HCT116 (cell line): Measurements from ENCODE around the gene CYP11A1. TPM values are rescaled to one million over a fixed set of nuclear protein-coding genes. Genes with fewer than 3 reads are reported as not detected.

Source experiments
- ATAC-seq: fragments of 200-7000 bp; cut with Tn5 transposase; 2 replicates; pipeline ENCODE4 v1.9.1; 2020; ENCODE audit warnings: mild to moderate bottlenecking, moderate library complexity
- BruUV-seq: library from RNA; stranded (reverse); fragments of 400-500 nt; replicated peaks from 2 replicates; lab custom pipeline; 2021; lab: Mats Ljungman, UMichigan
- CTCF ChIA-PET: fragments of 300-600 bp; sonication (Branson Sonifier 250); formaldehyde crosslinking; loops from one replicate; lab custom pipeline; 2021; ENCODE audit warnings: antibody characterized with exemption; lab: Charles Lee
- POLR2A ChIA-PET: fragments of 300-600, 350-600 bp; sonication (Branson Sonifier 250); formaldehyde crosslinking; loops from one replicate; lab custom pipeline; 2021; ENCODE audit warnings: antibody characterized with exemption; lab: Charles Lee
- RAD21 ChIA-PET, 2 experiments: fragments of 300-600 bp; sonication (Branson Sonifier 250); formaldehyde crosslinking; loops; one replicate each; lab custom pipeline; 2023; ENCODE audit warnings: low total read pairs in 2 of 2; ENCODE audit not compliant: uncharacterized antibody in 2 of 2, unreplicated experiment in 2 of 2, low non-redundant PET in 1 of 2; lab: Charles Lee
- DNase-seq: peaks from one replicate; pipeline ENCODE4 v3.0.0-alpha.2; 2010; ENCODE audit warnings: low read depth, low spot score
- H2AFZ ChIP-seq: fragments of 200-600 bp; shearing (Covaris generic), sonication (generic); 2 replicates; pipeline ENCODE4 v1.6.1; 2017; ENCODE audit warnings: low read depth, mixed run types, mixed read lengths, antibody characterized with exemption, low read length; ENCODE audit not compliant: poor library complexity, severe bottlenecking
- H3K27ac ChIP-seq: 2 replicates; pipeline ENCODE4 v1.5.1; 2012; ENCODE audit warnings: low read depth, low read length
- H3K27me3 ChIP-seq: fragments of 200-600 bp; sonication (generic); 2 replicates; pipeline ENCODE4 v1.6.1; 2016; ENCODE audit warnings: mixed run types, low read length, mixed read lengths; ENCODE audit not compliant: insufficient read depth
- H3K36me3 ChIP-seq, 2 experiments: fragments of 200-500 bp in 1 of 2; fragments of 200-600 bp in 1 of 2; sonication (Bioruptor generic) in 1 of 2; sonication (generic) in 1 of 2; 2 replicates each; pipeline versions ENCODE4 v1.5.1 to v1.6.1; 2014 to 2016; ENCODE audit warnings: low read length in 2 of 2, inconsistent platforms in 1 of 2, mixed read lengths in 1 of 2, mixed run types in 1 of 2; ENCODE audit not compliant: insufficient read depth in 2 of 2, control insufficient read depth in 1 of 2
- H3K4me1 ChIP-seq, 2 experiments: fragments of 200-600 bp in 1 of 2; sonication (generic) in 1 of 2; 2 replicates each; pipeline versions ENCODE4 v1.5.1 to v1.6.1; 2012 to 2017; ENCODE audit warnings: low read length in 2 of 2, inconsistent platforms in 1 of 2, mild to moderate bottlenecking in 1 of 2, mixed read lengths in 1 of 2, mixed run types in 1 of 2, moderate library complexity in 1 of 2; ENCODE audit not compliant: insufficient read depth in 2 of 2, control insufficient read depth in 1 of 2
- H3K4me2 ChIP-seq: fragments of 200-600 bp; sonication (generic); 2 replicates; pipeline ENCODE4 v1.6.1; 2017; ENCODE audit warnings: mixed run types, low read length, mixed read lengths
- H3K4me3 ChIP-seq, 2 experiments: fragments of 200-600 bp in 1 of 2; sonication (generic) in 1 of 2; replicated peaks in 1 of 2; 2 replicates each; pipeline ENCODE4 v1.5.1; 2011 to 2016; ENCODE audit warnings: low read length in 2 of 2, control low read depth in 1 of 2, low read depth in 1 of 2, mild to moderate bottlenecking in 1 of 2, mixed read lengths in 1 of 2, mixed run types in 1 of 2
- H3K79me2 ChIP-seq: fragments of 200-600 bp; sonication (generic); 2 replicates; pipeline ENCODE4 v1.6.1; 2017; ENCODE audit warnings: mild to moderate bottlenecking, mixed run types, low read length, moderate library complexity, mixed read lengths; ENCODE audit not compliant: insufficient read depth
- H3K9ac ChIP-seq: fragments of 200-600 bp; sonication (generic); 2 replicates; pipeline ENCODE4 v1.6.1; 2016; ENCODE audit warnings: low read length, mixed read lengths
- H3K9me2 ChIP-seq: fragments of 200-600 bp; sonication (generic), shearing (Covaris generic); 2 replicates; pipeline ENCODE4 v1.6.1; 2017; ENCODE audit warnings: mixed run types, mild to moderate bottlenecking, moderate library complexity; ENCODE audit not compliant: insufficient read depth
- H3K9me3 ChIP-seq, 2 experiments: fragments of 200-500 bp in 1 of 2; fragments of 200-600 bp in 1 of 2; sonication (Bioruptor generic) in 1 of 2; sonication (generic) in 1 of 2; 2 replicates each; pipeline ENCODE4 v1.6.1; 2014 to 2017; ENCODE audit warnings: low read length in 2 of 2, mixed read lengths in 2 of 2, inconsistent platforms in 1 of 2, low read depth in 1 of 2, mild to moderate bottlenecking in 1 of 2, mixed run types in 1 of 2, moderate library complexity in 1 of 2; ENCODE audit not compliant: control insufficient read depth in 1 of 2, insufficient read depth in 1 of 2
- H4K20me1 ChIP-seq: fragments of 200-600 bp; sonication (generic), shearing (Covaris generic); 2 replicates; pipeline ENCODE4 v1.6.1; 2017; ENCODE audit warnings: mixed run types, mild to moderate bottlenecking, moderate library complexity; ENCODE audit not compliant: insufficient read depth
- ATF3 ChIP-seq: IDR thresholded peaks from 2 replicates; pipeline ENCODE4 v1.6.1; 2012
- FOSL1 ChIP-seq: IDR thresholded peaks from 2 replicates; pipeline ENCODE4 v1.6.1; 2012; ENCODE audit warnings: low read depth
- JUND ChIP-seq: IDR thresholded peaks from 2 replicates; pipeline ENCODE4 v1.6.1; 2012
- MAX ChIP-seq: IDR thresholded peaks from 2 replicates; pipeline ENCODE4 v1.6.1; 2012
- POLR2A ChIP-seq: IDR thresholded peaks from 2 replicates; pipeline ENCODE4 v1.7.0; 2011; ENCODE audit warnings: borderline replicate concordance; ENCODE audit not compliant: insufficient read depth, insufficient read length; ENCODE audit errors: extremely low read depth
- RAD21 ChIP-seq: IDR thresholded peaks from 2 replicates; pipeline ENCODE4 v1.6.1; 2012; ENCODE audit warnings: low read depth, mild to moderate bottlenecking
- REST ChIP-seq: IDR thresholded peaks from 2 replicates; pipeline ENCODE4 v1.6.1; 2012; ENCODE audit warnings: low read depth
- SP1 ChIP-seq: IDR thresholded peaks from 2 replicates; pipeline ENCODE4 v1.6.1; 2012; ENCODE audit warnings: low read depth
- TCF7L2 ChIP-seq: IDR thresholded peaks from 2 replicates; pipeline ENCODE4 v1.7.0; 2011; ENCODE audit warnings: borderline replicate concordance, inconsistent platforms; ENCODE audit not compliant: insufficient read depth, insufficient read length; ENCODE audit errors: extremely low read depth
- ZNF274 ChIP-seq: fragments of 200-500 bp; sonication (Bioruptor generic); IDR thresholded peaks from 2 replicates; pipeline ENCODE4 v1.6.1; 2014; ENCODE audit warnings: mild to moderate bottlenecking, low read depth, low read length, inconsistent platforms
- intact Hi-C: fragments of 100-400 bp; cut with micrococcal nuclease; formaldehyde crosslinking; loops from 2 replicates; pipeline ENCODE4 v1.10.0; 2022
- total RNA-seq: library from RNA; stranded (reverse); gene quantifications from one replicate; pipeline ENCODE4 v1.2.1, GENCODE V29; 2021; ENCODE audit not compliant: unreplicated experiment
- TF ChIP-seq, protein P1 (sequence below), 3 experiments: fragments of 200-600 bp in 1 of 3; sonication (generic) in 1 of 3; IDR thresholded peaks in 2 of 3; conservative IDR thresholded peaks in 1 of 3; 2 replicates each; pipeline ENCODE4 v1.5.1; 2012 to 2017; ENCODE audit warnings: low read depth in 2 of 3, low read length in 2 of 3, antibody characterized with exemption in 1 of 3, borderline replicate concordance in 1 of 3, control low read depth in 1 of 3, mild to moderate bottlenecking in 1 of 3, mixed read lengths in 1 of 3, mixed run types in 1 of 3, moderate library complexity in 1 of 3; ENCODE audit not compliant: insufficient read depth in 1 of 3

The CYP11A1 gene
- total RNA-seq, 1 experiment from 2014 or later, result 0.57 TPM

DNA sequence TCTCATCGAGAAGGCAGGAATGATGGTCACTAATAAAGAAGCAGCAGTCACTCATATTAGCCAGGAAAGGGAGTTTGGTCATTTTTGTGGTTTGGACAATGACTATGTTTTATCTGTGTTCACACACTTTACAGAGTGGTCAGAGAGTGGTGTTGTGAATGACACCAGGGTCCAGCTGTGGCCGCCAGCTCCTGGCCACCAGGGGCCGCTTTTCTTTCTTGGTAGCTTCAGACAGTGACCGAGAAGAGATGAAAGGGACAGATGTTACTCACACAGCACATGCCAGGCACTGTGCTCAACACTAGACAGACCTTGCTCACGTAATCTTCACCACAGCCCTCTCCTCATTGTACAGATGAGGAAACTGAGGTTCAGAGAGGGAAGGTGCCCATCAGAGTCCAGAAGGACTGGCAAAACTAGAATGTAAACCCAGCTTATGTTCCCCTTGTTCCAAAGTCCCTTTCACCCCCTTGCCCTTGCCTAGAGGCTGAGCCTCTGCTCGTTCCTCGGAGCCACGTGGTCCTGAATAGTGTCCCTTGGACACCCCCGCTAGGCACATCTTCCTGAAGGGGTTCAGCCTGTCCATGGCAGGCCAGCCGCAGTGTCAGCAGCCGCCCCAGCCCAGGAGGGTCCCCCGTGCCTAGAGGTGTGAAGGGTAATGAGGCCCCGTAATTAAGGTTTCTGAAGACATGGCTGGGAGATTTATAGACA, 55.6 kb downstream of the CYP11A1 start:
- RAD21 ChIA-PET, result interaction anchor here (0.7 to 1.5 kb wide), 2 partner anchors 11 kb away, joined by 3 to 8 read pairs; no protein-coding TSS in a partner anchor
- DNase-seq (peak; percentile 35), ATAC-seq (peak; percentile 78)
- Histone ChIP-seq H3K9me2 (no peaks in the 10 kb centered on the region), H3K9me3 (no peaks in the 10 kb centered on the region), H3K79me2 (no peaks in the 10 kb centered on the region), H3K4me2 (peak overlapping the region; percentile 3; the same call in 1 of the 2 replicates), H3K9ac (no peak overlapping the region), H3K27ac (no peak overlapping the region), H2AFZ (peak overlapping the region; percentile 60), H3K27me3 (no peaks in the 10 kb centered on the region), H3K36me3 (no peaks in the 10 kb centered on the region), H3K4me1 (peaks cover 4 to 17% of the 10 kb centered on the region in 2 experiments; a peak in 3 of 4 replicates), H3K4me3 (no peak overlapping the region), H4K20me1 (no peaks in the 10 kb centered on the region)
- POLR2A ChIA-PET, result interaction anchor here (0.8 kb wide), 1 partner anchor 11 kb away, joined by 4 read pairs; no protein-coding TSS in a partner anchor
- BruUV-seq, result no TSS peak
- intact Hi-C loops, result no loop called here
- CTCF ChIA-PET, result interaction anchor here (0.5 to 5.8 kb wide), 15 partner anchors 9 to 963 kb away, joined by 3 to 126 read pairs (median 3); no protein-coding TSS in a partner anchor
- TF ChIP-seq JUND (no peak), POLR2A (no peak), REST (no peak), FOSL1 (no peak), RAD21 (peak; percentile 52), TCF7L2 (peak; percentile 83), MAX (peak; percentile 4; the same call in 1 of the 2 replicates), ZNF274 (no peak), SP1 (no peak), ATF3 (no peak)
- TF ChIP-seq, protein P1, sequence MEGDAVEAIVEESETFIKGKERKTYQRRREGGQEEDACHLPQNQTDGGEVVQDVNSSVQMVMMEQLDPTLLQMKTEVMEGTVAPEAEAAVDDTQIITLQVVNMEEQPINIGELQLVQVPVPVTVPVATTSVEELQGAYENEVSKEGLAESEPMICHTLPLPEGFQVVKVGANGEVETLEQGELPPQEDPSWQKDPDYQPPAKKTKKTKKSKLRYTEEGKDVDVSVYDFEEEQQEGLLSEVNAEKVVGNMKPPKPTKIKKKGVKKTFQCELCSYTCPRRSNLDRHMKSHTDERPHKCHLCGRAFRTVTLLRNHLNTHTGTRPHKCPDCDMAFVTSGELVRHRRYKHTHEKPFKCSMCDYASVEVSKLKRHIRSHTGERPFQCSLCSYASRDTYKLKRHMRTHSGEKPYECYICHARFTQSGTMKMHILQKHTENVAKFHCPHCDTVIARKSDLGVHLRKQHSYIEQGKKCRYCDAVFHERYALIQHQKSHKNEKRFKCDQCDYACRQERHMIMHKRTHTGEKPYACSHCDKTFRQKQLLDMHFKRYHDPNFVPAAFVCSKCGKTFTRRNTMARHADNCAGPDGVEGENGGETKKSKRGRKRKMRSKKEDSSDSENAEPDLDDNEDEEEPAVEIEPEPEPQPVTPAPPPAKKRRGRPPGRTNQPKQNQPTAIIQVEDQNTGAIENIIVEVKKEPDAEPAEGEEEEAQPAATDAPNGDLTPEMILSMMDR (IDR thresholded peaks at IDR 0.05 in 2 of 3, conservative IDR thresholded peaks at IDR 0.05 in 1 of 3; ENCODE audit: borderline replicate concordance in 1 of 3, insufficient read depth in 1 of 3, low read depth in 2 of 3, low read length in 2 of 3), result peak; percentile 66 to 88 (median 86); a peak in 5 of 6 replicates
